Neuron (in vitro differentiated cells): ENCODE measurements around the gene POLR1E.

ENCODE experiments used
- H2AFZ ChIP-seq: one replicate; pipeline ENCODE4 v1.6.1; 2013; ENCODE audit warnings: low read depth, mild to moderate bottlenecking, inconsistent platforms, low read length, moderate library complexity
- H3K27me3 ChIP-seq: one replicate; pipeline ENCODE4 v1.6.1; 2013; ENCODE audit warnings: low read length; ENCODE audit not compliant: insufficient read depth
- H3K36me3 ChIP-seq: one replicate; pipeline ENCODE4 v1.6.1; 2013; ENCODE audit warnings: low read length; ENCODE audit not compliant: insufficient read depth
- H3K4me1 ChIP-seq: one replicate; pipeline ENCODE4 v1.6.1; 2013; ENCODE audit warnings: low read length; ENCODE audit not compliant: insufficient read depth
- H3K4me3 ChIP-seq: 2 replicates; pipeline ENCODE4 v1.5.1; 2013; ENCODE audit warnings: mild to moderate bottlenecking, low read length, moderate library complexity
- H3K9me3 ChIP-seq: one replicate; pipeline ENCODE4 v1.6.1; 2013; ENCODE audit warnings: low read length

POLR1E gene

DNA sequence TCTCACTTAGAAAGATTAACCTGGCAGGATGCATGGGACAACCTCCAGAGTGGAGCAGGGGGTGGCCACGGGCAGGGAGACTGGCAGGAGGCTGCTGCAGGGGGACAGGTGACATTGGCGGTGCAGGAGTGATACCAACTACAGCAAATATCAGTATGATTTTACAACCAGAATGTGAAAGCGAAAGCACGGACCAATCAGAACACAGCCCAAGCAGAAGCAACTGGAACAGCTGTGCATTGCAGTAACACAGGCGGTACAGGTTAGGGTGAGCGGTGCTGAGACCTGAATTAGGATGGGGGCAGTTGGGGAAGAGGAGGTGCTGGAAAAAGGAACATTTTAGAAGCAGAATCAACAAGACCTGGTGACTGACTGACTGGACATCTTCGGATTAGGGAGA is 29.3 kb downstream of the POLR1E start:
- H3K36me3 ChIP-seq: peaks cover 39% of the 10 kb centered on the region
- H2AFZ ChIP-seq: no peak overlapping the region
- H3K9me3 ChIP-seq: no peaks in the 10 kb centered on the region
- no peak overlapping the region for H3K4me3 ChIP-seq
- no peaks in the 10 kb centered on the region for H3K27me3 ChIP-seq
- no peaks in the 10 kb centered on the region for H3K4me1 ChIP-seq

DNA sequence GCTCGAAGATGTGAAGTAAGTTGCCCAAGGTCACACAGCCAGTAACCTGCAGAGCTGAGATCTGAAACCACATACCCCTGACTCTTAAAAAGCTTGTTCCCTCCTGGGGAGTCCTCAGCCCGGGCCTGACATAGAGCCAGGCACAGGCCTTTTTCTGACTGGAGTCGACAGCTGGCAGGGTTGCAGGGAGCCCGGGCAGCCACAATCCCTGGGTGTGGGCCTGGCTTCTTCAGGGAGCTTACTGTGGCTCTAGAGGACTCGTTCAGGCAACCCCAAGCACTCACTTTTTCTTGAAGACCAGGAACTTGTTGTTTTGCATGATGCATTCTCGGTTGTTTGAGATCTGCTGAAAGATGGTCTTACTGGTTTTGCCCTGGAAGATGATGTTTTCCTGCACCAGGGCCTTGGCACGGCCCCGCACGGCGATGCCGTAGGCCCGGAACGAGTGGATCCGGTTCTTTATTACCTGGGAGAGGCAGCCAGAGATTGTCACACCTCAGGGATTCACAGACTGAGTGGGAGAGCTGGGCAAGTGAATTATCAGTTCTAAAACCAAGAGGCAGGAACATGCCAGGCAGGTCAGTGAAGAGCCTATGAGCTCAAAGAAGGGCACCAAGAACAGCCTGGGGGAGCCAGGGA is 30.0 kb downstream of the POLR1E start:
- H3K27me3 ChIP-seq: no peaks in the 10 kb centered on the region
- no peak overlapping the region for H3K4me3 ChIP-seq
- no peaks in the 10 kb centered on the region for H3K4me1 ChIP-seq
- H3K9me3 ChIP-seq: no peaks in the 10 kb centered on the region
- H3K36me3 ChIP-seq: peaks cover 42% of the 10 kb centered on the region
- no peak overlapping the region for H2AFZ ChIP-seq

DNA sequence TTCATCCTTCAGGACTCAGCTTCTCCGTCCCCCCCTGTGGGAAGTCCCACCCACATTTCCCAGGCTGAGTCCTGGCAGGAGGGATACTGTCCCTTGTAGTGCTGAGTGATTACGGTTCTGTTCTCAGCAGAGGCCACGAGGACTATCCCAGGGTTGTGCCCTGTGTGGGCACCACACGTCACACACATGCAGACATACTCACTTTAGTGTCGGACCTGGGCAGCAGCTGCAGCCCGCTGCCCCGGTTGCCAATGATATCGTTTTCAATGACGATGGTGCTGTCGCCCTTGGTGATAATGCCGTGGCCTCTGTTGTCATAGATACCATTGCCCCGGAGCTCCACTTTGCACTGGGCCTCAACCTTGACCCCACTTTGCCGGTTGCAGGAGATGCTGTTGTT is 32.2 kb downstream of the POLR1E start:
- Histone ChIP-seq H3K27me3 (no peaks in the 10 kb centered on the region), H3K9me3 (no peaks in the 10 kb centered on the region), H3K4me1 (no peaks in the 10 kb centered on the region), H3K36me3 (peaks cover 43% of the 10 kb centered on the region), H3K4me3 (no peak overlapping the region), H2AFZ (no peak overlapping the region)

DNA sequence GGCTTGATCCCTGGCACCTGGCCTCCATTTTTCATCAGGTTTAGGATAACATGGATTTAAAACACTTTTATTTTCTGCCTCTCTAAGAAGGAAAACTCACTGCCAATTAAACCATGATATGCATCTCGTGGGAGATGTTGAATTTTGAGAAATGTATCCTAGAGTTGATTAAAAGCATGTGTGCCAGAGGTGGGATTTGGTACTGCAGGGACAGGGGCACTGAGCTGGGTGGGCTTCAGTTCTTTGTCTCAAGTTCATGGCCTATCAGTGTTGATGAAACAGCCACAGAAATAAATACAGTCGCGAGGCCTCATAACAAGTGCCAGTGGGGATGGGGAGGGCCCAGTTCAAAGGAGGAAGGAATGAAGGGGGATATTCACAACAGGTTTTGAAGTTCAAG is 34.9 kb downstream of the POLR1E start:
- no peak overlapping the region for H2AFZ ChIP-seq
- no peak overlapping the region for H3K4me3 ChIP-seq
- H3K36me3 ChIP-seq: peaks cover 62% of the 10 kb centered on the region
- no peaks in the 10 kb centered on the region for H3K27me3 ChIP-seq
- no peaks in the 10 kb centered on the region for H3K9me3 ChIP-seq
- H3K4me1 ChIP-seq: no peaks in the 10 kb centered on the region

DNA sequence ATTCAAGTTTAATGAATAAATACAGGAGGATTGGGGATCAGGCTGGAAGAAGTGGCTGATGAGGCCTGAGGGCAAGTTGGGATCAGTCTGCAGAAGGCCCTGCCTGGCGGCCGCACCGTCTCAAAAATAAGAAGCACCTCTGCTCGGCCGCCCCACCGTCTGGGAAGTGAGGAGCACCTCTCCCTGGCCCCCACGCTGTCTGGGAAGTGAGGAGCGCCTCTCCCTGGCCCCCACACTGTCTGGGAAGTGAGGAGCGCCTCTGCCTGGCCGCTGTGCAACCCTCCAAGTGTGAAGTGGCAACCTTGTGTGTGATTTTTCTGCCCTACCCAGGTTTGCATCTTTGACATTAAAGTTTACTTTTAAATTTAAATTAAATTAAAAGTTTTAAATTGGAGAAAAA is 35.4 kb downstream of the POLR1E start:
- Histone ChIP-seq H2AFZ (no peak overlapping the region), H3K9me3 (no peaks in the 10 kb centered on the region), H3K4me3 (no peak overlapping the region), H3K4me1 (no peaks in the 10 kb centered on the region), H3K36me3 (peaks cover 64% of the 10 kb centered on the region), H3K27me3 (no peaks in the 10 kb centered on the region)

DNA sequence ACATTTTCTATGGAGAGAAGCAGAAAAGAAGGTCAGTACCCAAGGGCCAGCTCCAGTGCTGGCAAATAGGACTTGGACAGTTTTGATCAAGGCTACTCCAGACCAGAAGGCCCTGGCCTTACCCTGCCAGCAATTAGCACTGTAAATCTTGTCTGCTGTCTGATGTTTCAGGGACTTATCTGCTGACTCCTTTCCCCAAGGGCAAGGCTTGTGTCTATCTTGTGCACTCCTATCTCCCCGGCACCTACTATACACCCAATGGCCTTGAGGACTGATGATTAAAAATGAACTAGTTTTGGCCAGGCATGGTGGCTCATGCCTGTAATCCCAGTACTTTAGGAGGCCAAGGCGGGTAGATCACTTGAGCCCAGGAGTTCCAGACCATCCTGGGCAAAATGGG is 37.2 kb downstream of the POLR1E start:
- no peaks in the 10 kb centered on the region for H3K27me3 ChIP-seq
- H3K36me3 ChIP-seq: peaks cover 71% of the 10 kb centered on the region
- no peak overlapping the region for H3K4me3 ChIP-seq
- H2AFZ ChIP-seq: no peak overlapping the region
- H3K4me1 ChIP-seq: no peaks in the 10 kb centered on the region
- peaks cover 1% of the 10 kb centered on the region for H3K9me3 ChIP-seq

DNA sequence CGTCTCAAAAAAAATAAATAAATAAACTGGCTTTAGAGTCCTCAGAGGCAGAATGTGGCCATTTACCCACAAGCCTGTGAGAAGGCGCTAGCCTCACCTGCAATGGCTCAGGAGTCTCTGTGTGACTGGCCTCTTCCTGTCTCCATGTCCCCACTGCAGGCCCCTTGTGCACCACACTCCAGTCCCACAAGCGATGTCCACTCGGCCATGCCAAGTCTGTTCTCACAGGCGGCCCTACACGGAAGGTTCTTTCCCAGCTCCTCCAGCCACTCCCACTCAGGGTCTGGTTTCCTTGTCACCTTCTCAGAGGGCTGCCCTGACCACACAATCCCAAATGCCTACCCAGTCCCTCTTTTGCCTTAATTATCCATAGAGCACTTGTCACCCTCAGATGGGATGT is 38.2 kb downstream of the POLR1E start:
- no peaks in the 10 kb centered on the region for H3K27me3 ChIP-seq
- H3K4me1 ChIP-seq: no peaks in the 10 kb centered on the region
- H2AFZ ChIP-seq: no peak overlapping the region
- peaks cover 1% of the 10 kb centered on the region for H3K9me3 ChIP-seq
- peaks cover 74% of the 10 kb centered on the region for H3K36me3 ChIP-seq
- no peak overlapping the region for H3K4me3 ChIP-seq

DNA sequence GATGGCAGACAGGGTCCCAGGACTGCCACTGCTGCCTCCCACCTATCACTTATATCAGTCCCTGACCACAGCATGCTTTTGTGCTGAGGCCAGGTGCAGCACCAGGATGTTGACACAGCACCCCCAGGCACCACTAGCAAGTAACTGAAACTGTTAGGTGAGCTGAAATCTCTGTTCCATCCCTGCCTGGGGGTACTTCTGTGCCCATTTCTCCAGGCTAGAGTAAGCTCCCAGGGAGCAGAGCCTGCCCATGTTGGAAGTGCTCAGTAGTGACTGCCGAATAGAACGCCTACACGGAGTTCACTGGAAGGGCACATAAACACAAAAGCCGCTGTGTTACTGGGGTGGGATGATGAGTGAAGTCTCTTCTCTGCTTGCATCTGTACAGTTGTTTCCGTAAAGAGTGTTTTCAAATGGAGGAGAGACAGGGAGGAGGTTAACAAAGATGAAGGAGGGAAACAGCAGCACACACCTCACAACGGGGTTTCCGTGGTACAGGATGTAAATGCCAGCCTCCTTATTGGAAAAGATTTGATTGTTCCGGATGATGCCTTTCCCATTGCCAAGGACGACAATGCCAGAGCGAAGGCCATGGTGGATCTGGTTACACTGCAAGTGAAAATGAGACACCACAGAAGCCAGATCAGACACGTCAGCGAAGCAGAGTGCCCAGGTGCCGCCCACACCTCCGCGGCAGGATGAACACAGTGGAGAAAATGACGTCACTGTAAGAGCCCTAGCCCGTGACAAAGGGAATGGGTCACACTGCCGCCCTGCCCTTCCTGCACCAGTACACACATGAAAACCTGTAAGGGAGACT is 43.1 kb downstream of the POLR1E start:
- Histone ChIP-seq H2AFZ (no peak overlapping the region), H3K36me3 (peaks cover 61% of the 10 kb centered on the region), H3K27me3 (no peaks in the 10 kb centered on the region), H3K4me1 (no peaks in the 10 kb centered on the region), H3K9me3 (peaks cover 1% of the 10 kb centered on the region), H3K4me3 (no peak overlapping the region)

DNA sequence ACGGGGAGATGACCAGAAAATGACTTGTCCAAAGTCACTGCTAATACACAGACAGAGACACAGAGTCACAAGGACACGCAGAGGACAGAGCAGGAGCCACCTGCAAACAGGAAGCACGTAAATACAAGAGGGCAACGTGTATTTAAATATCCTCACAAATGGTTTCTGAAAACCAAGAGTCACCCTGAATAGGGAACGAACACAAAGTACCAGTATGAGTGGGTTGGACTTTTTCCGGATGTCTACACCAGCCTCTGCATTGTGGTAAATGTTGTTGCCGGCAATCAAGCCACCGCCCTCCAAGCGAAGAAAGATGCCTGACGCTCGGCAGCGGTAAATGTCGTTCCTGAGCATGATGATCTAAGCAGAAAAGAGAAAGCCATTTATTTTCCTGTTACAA is 46.0 kb downstream of the POLR1E start:
- Histone ChIP-seq H3K4me1 (no peaks in the 10 kb centered on the region), H3K27me3 (no peaks in the 10 kb centered on the region), H3K9me3 (peaks cover 1% of the 10 kb centered on the region), H2AFZ (no peak overlapping the region), H3K36me3 (peaks cover 48% of the 10 kb centered on the region), H3K4me3 (no peak overlapping the region)

DNA sequence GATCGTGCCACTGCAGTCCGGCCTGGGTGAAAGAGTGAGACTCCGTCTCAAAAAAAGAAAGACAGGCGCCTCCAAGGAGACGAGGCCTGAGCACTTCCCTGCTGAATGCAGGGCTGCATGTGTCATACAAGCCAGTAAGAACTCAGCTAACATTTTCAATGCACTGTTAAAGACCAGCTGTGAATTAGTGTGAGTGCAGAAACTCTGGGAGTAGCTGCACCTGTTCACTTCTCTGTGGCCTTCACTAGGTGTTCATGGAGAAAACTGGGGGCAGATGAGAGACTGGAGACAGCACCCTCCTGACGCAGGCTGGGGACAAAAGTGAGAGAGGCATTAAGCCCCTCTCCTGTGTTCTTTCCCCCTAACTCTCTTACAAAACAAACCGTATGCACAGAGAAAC is 48.7 kb downstream of the POLR1E start:
- H2AFZ ChIP-seq: no peak overlapping the region
- H3K27me3 ChIP-seq: no peaks in the 10 kb centered on the region
- no peak overlapping the region for H3K4me3 ChIP-seq
- H3K9me3 ChIP-seq: no peaks in the 10 kb centered on the region
- peaks cover 45% of the 10 kb centered on the region for H3K36me3 ChIP-seq
- H3K4me1 ChIP-seq: no peaks in the 10 kb centered on the region

DNA sequence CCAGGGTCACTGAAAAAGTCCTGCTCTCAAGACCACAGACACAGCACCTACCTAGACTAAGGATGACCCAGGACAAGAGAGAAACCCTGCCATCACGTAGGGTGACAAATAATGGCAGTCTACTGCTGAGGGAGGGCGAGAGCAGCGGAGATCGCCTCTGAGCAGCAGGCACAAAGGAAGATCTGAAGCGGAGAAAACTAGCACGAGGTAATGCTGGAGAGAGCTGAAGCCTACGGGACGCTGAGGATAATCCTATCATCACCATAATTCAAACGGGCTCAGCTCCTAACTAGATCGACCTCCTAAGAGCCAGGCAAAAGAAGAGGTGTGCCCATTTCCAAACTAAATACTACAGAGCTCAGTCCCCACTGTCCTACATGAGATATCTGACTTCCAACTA is 49.2 kb downstream of the POLR1E start:
- no peak overlapping the region for H2AFZ ChIP-seq
- no peaks in the 10 kb centered on the region for H3K4me1 ChIP-seq
- no peaks in the 10 kb centered on the region for H3K27me3 ChIP-seq
- no peaks in the 10 kb centered on the region for H3K9me3 ChIP-seq
- H3K36me3 ChIP-seq: peaks cover 49% of the 10 kb centered on the region
- H3K4me3 ChIP-seq: no peak overlapping the region

DNA sequence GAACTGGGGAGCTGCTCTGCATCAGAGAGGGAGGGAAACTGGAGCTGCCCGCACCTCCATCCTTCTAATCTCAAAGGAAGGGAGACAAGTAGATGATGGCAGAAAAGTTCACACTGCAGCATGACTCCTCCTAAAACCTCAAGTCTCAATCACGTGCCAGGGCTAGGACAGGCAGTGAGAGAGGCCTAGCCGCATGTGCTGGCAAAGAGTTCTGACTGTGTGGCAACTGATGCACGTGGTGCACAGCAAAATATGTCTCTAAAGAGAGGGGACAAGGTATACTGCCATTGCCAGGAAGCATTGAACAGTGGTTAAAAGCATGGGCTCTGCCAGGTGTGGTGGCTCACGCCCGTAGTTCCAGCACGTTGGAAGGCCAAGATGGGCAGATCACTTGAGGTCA is 52.4 kb downstream of the POLR1E start:
- no peak overlapping the region for H2AFZ ChIP-seq
- no peak overlapping the region for H3K4me3 ChIP-seq
- peaks cover 48% of the 10 kb centered on the region for H3K36me3 ChIP-seq
- H3K4me1 ChIP-seq: no peaks in the 10 kb centered on the region
- no peaks in the 10 kb centered on the region for H3K27me3 ChIP-seq
- no peaks in the 10 kb centered on the region for H3K9me3 ChIP-seq

DNA sequence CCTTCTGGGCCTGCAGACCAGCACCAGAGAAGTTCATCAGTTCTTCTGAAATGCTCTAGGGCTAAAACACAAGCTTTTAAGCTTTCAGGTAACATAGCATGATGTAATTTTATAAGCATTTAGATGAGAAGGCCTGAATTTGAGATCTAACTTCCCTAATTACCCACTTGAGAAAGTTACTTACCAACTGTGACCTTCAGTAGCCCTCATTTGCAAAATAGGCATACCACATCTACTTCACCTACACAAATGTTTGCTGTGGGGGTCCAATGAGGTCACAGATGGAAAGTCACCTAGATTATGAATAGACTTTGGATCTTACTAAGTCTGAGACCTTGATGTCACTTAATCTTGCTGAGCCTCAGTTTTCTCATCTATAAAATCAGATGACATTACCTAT is 53.9 kb downstream of the POLR1E start:
- H2AFZ ChIP-seq: no peak overlapping the region
- H3K9me3 ChIP-seq: no peaks in the 10 kb centered on the region
- H3K4me1 ChIP-seq: no peaks in the 10 kb centered on the region
- no peak overlapping the region for H3K4me3 ChIP-seq
- H3K27me3 ChIP-seq: no peaks in the 10 kb centered on the region
- H3K36me3 ChIP-seq: peaks cover 48% of the 10 kb centered on the region

DNA sequence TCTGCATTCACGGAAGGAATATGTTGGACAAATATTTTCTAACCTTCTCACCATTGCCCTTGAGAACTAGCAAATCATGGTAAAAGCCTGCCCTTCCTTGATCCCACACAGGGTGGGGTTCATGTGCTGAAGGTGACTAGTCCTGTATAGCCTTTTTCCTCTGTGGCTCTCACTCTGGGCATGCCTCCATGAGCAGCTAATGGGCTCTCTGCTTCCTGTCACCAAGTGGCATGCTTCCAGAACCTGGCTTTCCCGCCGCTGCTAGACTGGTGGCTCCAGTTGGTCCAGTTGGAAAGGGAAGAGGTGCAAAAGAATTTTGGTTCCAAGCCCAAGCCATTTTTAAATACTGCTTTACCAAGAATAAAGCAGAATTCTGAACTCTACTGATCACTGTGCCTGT is 54.9 kb downstream of the POLR1E start:
- Histone ChIP-seq H3K27me3 (no peaks in the 10 kb centered on the region), H3K4me1 (no peaks in the 10 kb centered on the region), H3K4me3 (no peak overlapping the region), H3K36me3 (peaks cover 46% of the 10 kb centered on the region), H3K9me3 (no peaks in the 10 kb centered on the region), H2AFZ (no peak overlapping the region)
